ENCODE results near the gene PPP1R13B.

DNA sequence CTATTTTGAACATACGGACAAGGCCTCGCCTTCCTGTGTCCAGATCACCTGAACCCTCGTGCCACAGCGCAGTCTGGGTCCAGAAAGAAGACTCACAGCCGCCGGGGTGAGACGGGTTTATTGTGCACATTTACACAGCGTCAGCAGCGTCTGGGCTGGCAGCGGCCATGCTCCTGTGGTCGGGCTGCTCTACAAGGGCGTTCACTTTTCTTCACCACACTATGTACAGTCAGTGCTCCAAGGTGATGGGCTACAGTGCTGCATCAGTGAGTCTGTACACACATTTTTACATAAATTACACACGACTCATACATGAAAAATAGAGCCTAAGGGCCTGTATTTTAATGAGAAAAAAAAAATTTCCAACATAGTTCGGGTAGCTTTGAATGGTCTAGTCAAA lies 113.7 kb downstream of the PPP1R13B start:
- TF ChIP-seq, protein P1, sequence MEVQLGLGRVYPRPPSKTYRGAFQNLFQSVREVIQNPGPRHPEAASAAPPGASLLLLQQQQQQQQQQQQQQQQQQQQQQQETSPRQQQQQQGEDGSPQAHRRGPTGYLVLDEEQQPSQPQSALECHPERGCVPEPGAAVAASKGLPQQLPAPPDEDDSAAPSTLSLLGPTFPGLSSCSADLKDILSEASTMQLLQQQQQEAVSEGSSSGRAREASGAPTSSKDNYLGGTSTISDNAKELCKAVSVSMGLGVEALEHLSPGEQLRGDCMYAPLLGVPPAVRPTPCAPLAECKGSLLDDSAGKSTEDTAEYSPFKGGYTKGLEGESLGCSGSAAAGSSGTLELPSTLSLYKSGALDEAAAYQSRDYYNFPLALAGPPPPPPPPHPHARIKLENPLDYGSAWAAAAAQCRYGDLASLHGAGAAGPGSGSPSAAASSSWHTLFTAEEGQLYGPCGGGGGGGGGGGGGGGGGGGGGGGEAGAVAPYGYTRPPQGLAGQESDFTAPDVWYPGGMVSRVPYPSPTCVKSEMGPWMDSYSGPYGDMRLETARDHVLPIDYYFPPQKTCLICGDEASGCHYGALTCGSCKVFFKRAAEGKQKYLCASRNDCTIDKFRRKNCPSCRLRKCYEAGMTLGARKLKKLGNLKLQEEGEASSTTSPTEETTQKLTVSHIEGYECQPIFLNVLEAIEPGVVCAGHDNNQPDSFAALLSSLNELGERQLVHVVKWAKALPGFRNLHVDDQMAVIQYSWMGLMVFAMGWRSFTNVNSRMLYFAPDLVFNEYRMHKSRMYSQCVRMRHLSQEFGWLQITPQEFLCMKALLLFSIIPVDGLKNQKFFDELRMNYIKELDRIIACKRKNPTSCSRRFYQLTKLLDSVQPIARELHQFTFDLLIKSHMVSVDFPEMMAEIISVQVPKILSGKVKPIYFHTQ (CRISPR knock-in tag; IDR thresholded peaks at IDR 0.05), result no peak
- TF ChIP-seq, protein P2, sequence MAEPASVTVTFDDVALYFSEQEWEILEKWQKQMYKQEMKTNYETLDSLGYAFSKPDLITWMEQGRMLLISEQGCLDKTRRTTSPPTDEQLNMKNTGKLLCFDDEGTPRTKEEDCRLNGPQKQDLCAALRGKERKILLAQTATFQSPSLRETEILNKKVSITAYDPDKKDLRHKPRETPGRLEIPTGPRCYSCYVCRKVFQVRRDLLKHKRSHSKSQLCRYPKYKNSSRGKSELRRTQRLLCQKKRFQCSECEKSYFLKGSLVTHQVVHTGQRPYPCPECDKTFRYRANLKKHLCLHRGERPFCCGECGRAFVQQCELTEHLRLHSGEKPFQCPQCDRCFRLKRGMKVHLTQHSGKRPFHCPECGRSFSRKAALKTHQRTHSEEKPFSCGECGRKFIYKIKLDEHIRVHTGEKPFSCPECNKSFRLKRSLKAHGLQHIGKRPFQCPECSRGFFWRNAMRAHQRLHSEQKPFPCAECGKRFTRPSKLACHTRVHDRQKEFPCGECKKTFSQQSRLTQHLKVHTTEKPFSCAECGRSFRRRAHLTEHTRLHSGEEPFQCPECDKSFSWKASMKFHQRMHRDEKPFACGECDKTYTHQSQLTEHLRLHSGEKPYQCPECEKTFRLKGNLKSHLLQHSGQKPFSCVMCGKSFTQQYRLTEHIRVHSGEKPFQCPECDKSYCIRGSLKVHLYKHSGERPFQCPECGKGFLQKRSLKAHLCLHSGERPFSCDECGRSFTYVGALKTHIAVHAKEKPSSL (CRISPR knock-in tag; conservative IDR thresholded peaks at IDR 0.05), result no peak
- TF ChIP-seq, protein P3, sequence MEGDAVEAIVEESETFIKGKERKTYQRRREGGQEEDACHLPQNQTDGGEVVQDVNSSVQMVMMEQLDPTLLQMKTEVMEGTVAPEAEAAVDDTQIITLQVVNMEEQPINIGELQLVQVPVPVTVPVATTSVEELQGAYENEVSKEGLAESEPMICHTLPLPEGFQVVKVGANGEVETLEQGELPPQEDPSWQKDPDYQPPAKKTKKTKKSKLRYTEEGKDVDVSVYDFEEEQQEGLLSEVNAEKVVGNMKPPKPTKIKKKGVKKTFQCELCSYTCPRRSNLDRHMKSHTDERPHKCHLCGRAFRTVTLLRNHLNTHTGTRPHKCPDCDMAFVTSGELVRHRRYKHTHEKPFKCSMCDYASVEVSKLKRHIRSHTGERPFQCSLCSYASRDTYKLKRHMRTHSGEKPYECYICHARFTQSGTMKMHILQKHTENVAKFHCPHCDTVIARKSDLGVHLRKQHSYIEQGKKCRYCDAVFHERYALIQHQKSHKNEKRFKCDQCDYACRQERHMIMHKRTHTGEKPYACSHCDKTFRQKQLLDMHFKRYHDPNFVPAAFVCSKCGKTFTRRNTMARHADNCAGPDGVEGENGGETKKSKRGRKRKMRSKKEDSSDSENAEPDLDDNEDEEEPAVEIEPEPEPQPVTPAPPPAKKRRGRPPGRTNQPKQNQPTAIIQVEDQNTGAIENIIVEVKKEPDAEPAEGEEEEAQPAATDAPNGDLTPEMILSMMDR (IDR thresholded peaks at IDR 0.05), result no peak
- TF ChIP-seq, protein P4, sequence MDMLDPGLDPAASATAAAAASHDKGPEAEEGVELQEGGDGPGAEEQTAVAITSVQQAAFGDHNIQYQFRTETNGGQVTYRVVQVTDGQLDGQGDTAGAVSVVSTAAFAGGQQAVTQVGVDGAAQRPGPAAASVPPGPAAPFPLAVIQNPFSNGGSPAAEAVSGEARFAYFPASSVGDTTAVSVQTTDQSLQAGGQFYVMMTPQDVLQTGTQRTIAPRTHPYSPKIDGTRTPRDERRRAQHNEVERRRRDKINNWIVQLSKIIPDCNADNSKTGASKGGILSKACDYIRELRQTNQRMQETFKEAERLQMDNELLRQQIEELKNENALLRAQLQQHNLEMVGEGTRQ (CRISPR knock-in tag; IDR thresholded peaks at IDR 0.05), result no peak
- TF ChIP-seq CREM (CRISPR knock-in tag; IDR thresholded peaks at IDR 0.05) (no peak), TP53 (CRISPR knock-in tag; IDR thresholded peaks at IDR 0.05) (no peak), JUN (CRISPR knock-in tag; IDR thresholded peaks at IDR 0.05) (no peak), SP1 (CRISPR knock-in tag; conservative IDR thresholded peaks at IDR 0.05) (no peak), NFYB (CRISPR knock-in tag; conservative IDR thresholded peaks at IDR 0.05; ENCODE audit: low read depth) (no peak), TCF7 (CRISPR knock-in tag; IDR thresholded peaks at IDR 0.05; ENCODE audit: low read depth) (no peak)
- TF ChIP-seq, protein P5, sequence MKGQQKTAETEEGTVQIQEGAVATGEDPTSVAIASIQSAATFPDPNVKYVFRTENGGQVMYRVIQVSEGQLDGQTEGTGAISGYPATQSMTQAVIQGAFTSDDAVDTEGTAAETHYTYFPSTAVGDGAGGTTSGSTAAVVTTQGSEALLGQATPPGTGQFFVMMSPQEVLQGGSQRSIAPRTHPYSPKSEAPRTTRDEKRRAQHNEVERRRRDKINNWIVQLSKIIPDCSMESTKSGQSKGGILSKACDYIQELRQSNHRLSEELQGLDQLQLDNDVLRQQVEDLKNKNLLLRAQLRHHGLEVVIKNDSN (CRISPR knock-in tag; IDR thresholded peaks at IDR 0.05), result no peak

Data from WTC11 (cell line).